ENCODE measurements around the gene MRPL49.
"Not testable (repeated sequence)": the region's sequence is repeated elsewhere in the genome, so short reads cannot be mapped to it uniquely, and the experiment has no call there.

Gene MRPL49

GRCh38 chr11:65165410-65166317 is 43.5 kb downstream of the MRPL49 start:
- no peak for DNase-seq (ENCODE audit: low spot score)

DNA sequence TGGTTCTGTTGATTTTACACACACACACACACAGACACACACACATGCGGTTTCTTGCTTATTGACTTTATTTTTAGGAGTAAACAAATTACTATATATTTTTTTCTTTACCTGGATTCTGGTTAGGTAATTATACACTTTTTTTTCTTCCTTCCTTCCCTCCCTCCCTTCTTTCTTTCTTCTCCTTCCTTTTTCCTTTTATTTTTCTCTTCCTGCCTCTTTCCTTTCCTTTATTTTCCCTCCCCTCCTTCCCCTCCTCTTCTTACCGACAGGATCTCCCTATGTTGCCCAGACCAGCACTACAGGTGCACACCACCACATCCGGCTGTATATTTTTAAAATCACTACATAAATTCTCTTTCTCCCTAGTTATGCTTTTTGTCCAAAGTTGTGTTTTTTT is 44.8 kb downstream of the MRPL49 start:
- no peak for DNase-seq (ENCODE audit: low spot score)

- DNase-seq (ENCODE audit: low spot score) = no peak
Observed at GRCh38 chr11:65167656-65168055, 45.5 kb downstream of the MRPL49 start.

- DNase-seq (ENCODE audit: low spot score) = peak; percentile 28
Observed at GRCh38 chr11:65169164-65169641, 47.1 kb downstream of the MRPL49 start.

DNA sequence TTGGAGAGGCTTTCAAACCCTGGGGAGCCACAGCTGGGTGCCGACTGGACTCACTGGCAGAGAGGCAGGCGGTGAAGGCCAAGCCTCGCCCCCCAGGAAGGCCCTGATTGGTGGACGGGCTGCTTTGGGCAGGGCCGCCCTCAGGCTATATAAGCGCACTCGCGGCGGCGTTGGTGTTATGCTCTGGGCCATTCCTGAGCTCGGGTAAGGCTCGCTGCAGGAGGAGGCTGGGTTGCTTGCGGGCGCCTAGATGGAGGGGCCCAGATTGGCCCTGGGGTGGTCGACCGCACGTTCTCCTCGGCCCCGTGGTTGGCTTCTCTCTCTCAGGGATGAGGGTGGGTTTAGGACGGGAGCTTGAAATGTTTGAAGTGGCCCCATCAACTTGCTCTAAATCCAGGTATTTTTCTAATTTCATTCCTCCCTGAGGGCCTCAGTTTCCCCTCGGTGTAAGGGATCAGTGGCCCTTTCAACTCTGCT is 48.0 kb downstream of the MRPL49 start, which contains the start of gene SPDYC:
SPDYC (plus strand) TSS at position 176 of the 477 bp plus-strand sequence. CDS start 1,125 bp downstream, outside the sequence.
- DNase-seq (ENCODE audit: low spot score) = no peak

DNA sequence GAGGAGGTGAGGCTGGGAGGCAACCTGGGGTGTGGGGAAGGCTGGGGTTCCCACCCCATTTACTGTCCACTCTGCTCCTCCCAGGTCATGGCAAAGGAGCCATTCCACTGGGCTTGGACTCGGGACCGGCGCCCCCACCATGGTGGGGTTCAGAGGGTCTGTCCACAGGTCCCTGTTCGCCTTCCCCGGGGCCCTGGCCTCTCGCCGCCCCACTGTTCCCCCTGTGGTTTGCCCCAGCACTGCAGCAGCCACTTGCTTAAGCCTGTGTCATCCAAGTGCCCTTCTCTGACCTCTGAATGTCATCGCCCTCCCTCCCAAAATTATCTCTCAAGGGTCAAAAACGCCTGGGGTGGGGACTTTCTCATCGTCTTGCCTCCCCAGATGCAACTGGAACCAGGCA is 50.5 kb downstream of the MRPL49 start:
- no peak for DNase-seq (ENCODE audit: low spot score)

- DNase-seq (ENCODE audit: low spot score) = not testable (repeated sequence)
Observed at GRCh38 chr11:65174571-65175010, 52.5 kb downstream of the MRPL49 start.

Data from NAMALWA (cell line).